ENCODE results near the gene EFHC1. TPM values are rescaled to one million over a fixed set of nuclear protein-coding genes. Genes with fewer than 3 reads are reported as not detected.
A peak's percentile ranks its signal among the peaks of the same experiment; 100 is the strongest.

EFHC1 gene
- total RNA-seq, 1 donor = 21.6 TPM

DNA sequence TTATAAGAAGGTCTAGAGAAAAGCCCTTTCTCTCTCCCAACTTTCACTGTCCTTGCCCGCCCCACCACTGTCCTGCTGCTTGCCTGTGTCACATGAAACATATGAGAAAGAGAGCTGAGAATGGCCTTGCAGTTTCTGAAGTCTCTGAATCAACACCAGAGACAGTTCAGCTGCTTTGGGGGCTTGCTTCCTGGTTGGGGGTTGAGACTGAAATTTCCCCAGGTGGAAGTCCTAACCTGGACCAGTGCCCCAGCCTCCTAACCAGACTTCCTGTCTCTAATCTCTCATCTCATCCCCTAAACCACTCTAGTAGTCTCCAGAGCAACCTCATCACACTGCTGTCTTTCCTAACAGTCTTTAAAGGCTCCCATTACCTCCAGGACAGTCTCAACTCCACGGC lies 146.1 kb downstream of the EFHC1 start:
- H3K4me3 ChIP-seq (ENCODE audit: low read depth, low read length) = no peak overlapping the region
- TF ChIP-seq, protein P1, sequence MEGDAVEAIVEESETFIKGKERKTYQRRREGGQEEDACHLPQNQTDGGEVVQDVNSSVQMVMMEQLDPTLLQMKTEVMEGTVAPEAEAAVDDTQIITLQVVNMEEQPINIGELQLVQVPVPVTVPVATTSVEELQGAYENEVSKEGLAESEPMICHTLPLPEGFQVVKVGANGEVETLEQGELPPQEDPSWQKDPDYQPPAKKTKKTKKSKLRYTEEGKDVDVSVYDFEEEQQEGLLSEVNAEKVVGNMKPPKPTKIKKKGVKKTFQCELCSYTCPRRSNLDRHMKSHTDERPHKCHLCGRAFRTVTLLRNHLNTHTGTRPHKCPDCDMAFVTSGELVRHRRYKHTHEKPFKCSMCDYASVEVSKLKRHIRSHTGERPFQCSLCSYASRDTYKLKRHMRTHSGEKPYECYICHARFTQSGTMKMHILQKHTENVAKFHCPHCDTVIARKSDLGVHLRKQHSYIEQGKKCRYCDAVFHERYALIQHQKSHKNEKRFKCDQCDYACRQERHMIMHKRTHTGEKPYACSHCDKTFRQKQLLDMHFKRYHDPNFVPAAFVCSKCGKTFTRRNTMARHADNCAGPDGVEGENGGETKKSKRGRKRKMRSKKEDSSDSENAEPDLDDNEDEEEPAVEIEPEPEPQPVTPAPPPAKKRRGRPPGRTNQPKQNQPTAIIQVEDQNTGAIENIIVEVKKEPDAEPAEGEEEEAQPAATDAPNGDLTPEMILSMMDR (IDR thresholded peaks at IDR 0.05; ENCODE audit: insufficient read depth, low read depth, low read length) = no peak
- no peak for DNase-seq (ENCODE audit: low read depth)

DNA sequence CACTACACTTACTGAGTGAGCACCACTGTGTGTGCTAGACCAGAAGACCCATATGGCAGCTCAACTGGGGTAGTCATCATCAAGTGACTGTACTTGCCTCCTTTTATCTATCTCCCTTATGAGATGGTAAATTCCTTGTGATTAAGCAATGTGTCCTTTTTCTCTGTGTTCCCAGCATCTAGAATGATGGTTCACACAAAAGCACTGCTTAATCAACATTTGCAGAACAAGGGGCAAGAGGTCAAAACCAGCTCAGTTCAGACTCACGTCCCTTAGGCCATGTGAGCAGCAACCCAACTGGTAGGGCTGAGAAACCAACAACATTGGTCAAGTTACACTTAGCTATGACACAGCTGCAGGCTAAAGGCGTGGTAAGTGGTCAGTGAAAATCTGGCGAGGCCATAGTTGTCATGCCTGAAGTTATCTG lies 146.7 kb downstream of the EFHC1 start:
- H3K4me3 ChIP-seq (ENCODE audit: low read depth, low read length) = no peak overlapping the region
- peak; percentile 97 for DNase-seq (ENCODE audit: low read depth)
- TF ChIP-seq, protein P1 (IDR thresholded peaks at IDR 0.05; ENCODE audit: insufficient read depth, low read depth, low read length) = no peak

GRCh38 chr6:52568320-52568719 lies 148.2 kb downstream of the EFHC1 start:
- H3K4me3 ChIP-seq (ENCODE audit: low read depth, low read length) = no peak overlapping the region
- TF ChIP-seq, protein P1 (IDR thresholded peaks at IDR 0.05; ENCODE audit: insufficient read depth, low read depth, low read length) = no peak
- no peak for DNase-seq (ENCODE audit: low read depth)

GRCh38 chr6:52570291-52570700 lies 150.2 kb downstream of the EFHC1 start:
- TF ChIP-seq, protein P1 (IDR thresholded peaks at IDR 0.05; ENCODE audit: insufficient read depth, low read depth, low read length) = no peak
- peak; percentile 43 for DNase-seq (ENCODE audit: low read depth)

DNA sequence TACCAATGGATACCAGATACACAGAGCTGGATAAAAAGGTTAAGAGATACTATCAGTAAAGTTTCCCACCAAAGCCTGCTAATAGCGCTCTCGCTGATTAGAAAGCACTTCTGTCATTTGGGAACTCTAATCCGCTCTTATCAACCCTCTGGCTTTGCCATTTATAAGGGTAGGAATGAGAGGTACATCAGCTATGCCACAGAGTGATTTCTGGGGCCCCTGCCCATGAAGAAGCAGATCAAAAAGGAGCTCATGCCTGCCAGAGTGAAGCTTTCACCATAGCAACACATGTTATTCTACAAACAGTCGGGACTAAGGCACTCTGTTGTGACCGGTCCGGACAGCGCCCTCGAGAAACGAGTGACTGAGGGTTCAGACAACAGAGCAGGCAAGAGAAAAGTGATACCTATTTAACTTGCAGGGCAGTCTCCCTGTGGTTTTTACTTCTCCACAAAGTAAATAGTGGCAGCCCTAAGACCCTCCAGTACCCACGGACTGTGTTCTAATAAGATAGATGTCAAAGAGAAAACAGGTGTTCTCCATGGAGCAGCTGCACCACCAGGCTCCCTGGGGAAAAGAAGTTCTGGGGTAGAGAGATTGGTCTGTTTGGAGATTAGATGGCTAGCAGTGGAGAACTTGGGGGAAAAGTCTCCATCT lies 151.1 kb downstream of the EFHC1 start:
- H3K4me3 ChIP-seq (ENCODE audit: low read depth, low read length) = no peak overlapping the region
- TF ChIP-seq, protein P1 (IDR thresholded peaks at IDR 0.05; ENCODE audit: insufficient read depth, low read depth, low read length) = no peak
- DNase-seq (ENCODE audit: low read depth) = peak; percentile 46

More at GRCh38 chr6:52570291-52570700, 150.2 kb downstream of the EFHC1 start:
- H3K4me3 ChIP-seq (ENCODE audit: low read depth, low read length) = no peak overlapping the region

GRCh38 chr6:52572536-52572935 lies 152.4 kb downstream of the EFHC1 start:
- H3K4me3 ChIP-seq (ENCODE audit: low read depth, low read length) = no peak overlapping the region
- no peak for DNase-seq (ENCODE audit: low read depth)
- TF ChIP-seq, protein P1 (IDR thresholded peaks at IDR 0.05; ENCODE audit: insufficient read depth, low read depth, low read length) = no peak

DNA sequence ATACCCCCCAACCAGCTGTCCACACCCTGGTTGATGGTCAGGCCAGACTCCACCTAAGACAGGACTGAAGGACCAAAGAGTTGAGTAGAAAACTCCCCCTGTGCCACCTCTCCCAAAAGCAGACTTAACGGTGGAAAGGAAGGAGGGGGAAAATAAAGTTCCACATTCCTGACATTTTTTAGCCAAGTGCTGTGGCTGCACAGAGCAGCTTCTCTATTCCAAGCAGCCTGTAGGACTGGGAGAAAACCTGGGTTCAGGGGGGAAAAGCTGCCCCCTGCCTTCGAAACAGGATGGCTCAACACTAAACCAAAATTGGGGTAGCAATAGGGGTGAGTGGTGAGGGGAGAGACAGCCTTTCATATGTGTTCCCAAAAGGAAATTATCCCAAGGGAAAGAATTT lies 153.2 kb downstream of the EFHC1 start:
- TF ChIP-seq, protein P1 (IDR thresholded peaks at IDR 0.05; ENCODE audit: insufficient read depth, low read depth, low read length) = peak; percentile 31
- peak; percentile 33 for DNase-seq (ENCODE audit: low read depth)
- H3K4me3 ChIP-seq (ENCODE audit: low read depth, low read length) = peak overlapping the region; percentile 86

Data from fibroblast of villous mesenchyme (primary cell).